Measurements from ENCODE around the gene LAMA2. TPM values are rescaled to one million over a fixed set of nuclear protein-coding genes. Genes with fewer than 3 reads are reported as not detected.

The LAMA2 gene
- polyA plus RNA-seq, 1 donor from 2014 or later = 2.5 TPM

DNA sequence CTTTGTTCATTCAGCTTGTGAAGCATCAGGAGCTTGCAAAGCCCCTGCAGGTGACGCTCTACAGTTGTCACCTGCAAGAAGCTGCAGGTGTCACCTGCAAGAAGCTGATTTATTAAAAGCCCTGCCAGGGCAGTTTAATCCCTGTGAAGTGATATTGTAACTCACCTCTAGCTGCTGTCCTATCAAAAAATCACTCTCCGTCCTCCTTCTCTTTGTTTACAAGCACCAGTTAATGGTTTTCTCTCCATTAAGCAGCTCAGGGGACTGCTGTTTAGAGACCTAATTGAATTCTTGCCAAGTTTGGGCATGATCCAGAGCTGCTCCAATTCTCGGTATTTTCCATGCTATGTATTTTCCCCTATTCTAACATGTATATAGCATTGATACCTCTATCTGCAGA, 481.1 kb downstream of the LAMA2 start:
- H3K27me3 ChIP-seq (ENCODE audit: insufficient read depth, low read depth, low read length) = no peaks in the 10 kb centered on the region
- H3K36me3 ChIP-seq (ENCODE audit: insufficient read depth, low read length) = no peaks in the 10 kb centered on the region

GRCh38 chr6:129364767-129365166, 481.8 kb downstream of the LAMA2 start:
- no peaks in the 10 kb centered on the region for H3F3A ChIP-seq (ENCODE audit: insufficient read depth, low read length, poor library complexity, severe bottlenecking)
- H3K9me2 ChIP-seq (ENCODE audit: insufficient read depth, low read length) = no peaks in the 10 kb centered on the region
- no peaks in the 10 kb centered on the region for H3K36me3 ChIP-seq (ENCODE audit: insufficient read depth, low read length)
- H4K20me1 ChIP-seq (ENCODE audit: insufficient read depth) = no peaks in the 10 kb centered on the region
- no peaks in the 10 kb centered on the region for H3K79me2 ChIP-seq (replicated peaks; ENCODE audit: insufficient read depth, low read length)
- no peaks in the 10 kb centered on the region for H3K9me3 ChIP-seq (ENCODE audit: low read length)
- no peaks in the 10 kb centered on the region for H3K27me3 ChIP-seq (ENCODE audit: insufficient read depth, low read depth, low read length)
- H3K27ac ChIP-seq (ENCODE audit: low read length) = no peak overlapping the region
- no peak overlapping the region for H3K4me2 ChIP-seq (ENCODE audit: low read length)
- H3K9ac ChIP-seq (ENCODE audit: low read length) = no peak overlapping the region
- H2AFZ ChIP-seq (ENCODE audit: low read depth, low read length) = no peak overlapping the region
- no peak overlapping the region for H3K4me3 ChIP-seq (ENCODE audit: low read length)
- no peak for TF ChIP-seq POLR2AphosphoS5 (IDR thresholded peaks at IDR 0.05)
- no peak for TF ChIP-seq EZH2 (IDR thresholded peaks at IDR 0.05; ENCODE audit: borderline replicate concordance, insufficient read depth, low read length, poor library complexity, severe bottlenecking)
- no peak for TF ChIP-seq CTCF (IDR thresholded peaks at IDR 0.05; ENCODE audit: poor library complexity, severe bottlenecking)
- no peak for TF ChIP-seq SMC3 (conservative IDR thresholded peaks at IDR 0.05; ENCODE audit: poor library complexity)
- TF ChIP-seq EP300 (conservative IDR thresholded peaks at IDR 0.05; ENCODE audit: poor library complexity, severe bottlenecking) = no peak
- no peak for TF ChIP-seq RAD21 (conservative IDR thresholded peaks at IDR 0.05)

More for the DNA sequence above, 481.1 kb downstream of the LAMA2 start:
- Histone ChIP-seq H4K20me1 (ENCODE audit: insufficient read depth) (no peaks in the 10 kb centered on the region), H2AFZ (ENCODE audit: low read depth, low read length) (no peak overlapping the region), H3K9me3 (ENCODE audit: low read length) (no peaks in the 10 kb centered on the region), H3K79me2 (replicated peaks; ENCODE audit: insufficient read depth, low read length) (no peaks in the 10 kb centered on the region), H3K4me3 (ENCODE audit: low read length) (no peak overlapping the region), H3K9ac (ENCODE audit: low read length) (no peak overlapping the region), H3K27ac (ENCODE audit: low read length) (no peak overlapping the region), H3K4me2 (ENCODE audit: low read length) (no peak overlapping the region), H3F3A (ENCODE audit: insufficient read depth, low read length, poor library complexity, severe bottlenecking) (no peaks in the 10 kb centered on the region), H3K9me2 (ENCODE audit: insufficient read depth, low read length) (no peaks in the 10 kb centered on the region)
- TF ChIP-seq REST (IDR thresholded peaks at IDR 0.05; ENCODE audit: borderline replicate concordance) (no peak), SMC3 (conservative IDR thresholded peaks at IDR 0.05; ENCODE audit: poor library complexity) (no peak), CTCF (IDR thresholded peaks at IDR 0.05; ENCODE audit: poor library complexity, severe bottlenecking) (no peak), TAF1 (IDR thresholded peaks at IDR 0.05; ENCODE audit: low read depth) (no peak), RAD21 (conservative IDR thresholded peaks at IDR 0.05) (no peak), MXI1 (conservative IDR thresholded peaks at IDR 0.05; ENCODE audit: poor library complexity, severe bottlenecking) (no peak), EZH2 (IDR thresholded peaks at IDR 0.05; ENCODE audit: borderline replicate concordance, insufficient read depth, low read length, poor library complexity, severe bottlenecking) (no peak), POLR2AphosphoS5 (IDR thresholded peaks at IDR 0.05) (no peak), EP300 (conservative IDR thresholded peaks at IDR 0.05; ENCODE audit: poor library complexity, severe bottlenecking) (no peak)
